ENCODE data around the gene ATP13A3.

- no peak for TF ChIP-seq CREB1 (IDR thresholded peaks at IDR 0.05)
- TF ChIP-seq CREB1 (CRISPR knock-in tag; IDR thresholded peaks at IDR 0.05), result no peak
- TF ChIP-seq HNRNPH1 (optimal IDR thresholded peaks at IDR 0.05; ENCODE audit: low read depth, low read length), result no peak
- no peak for TF ChIP-seq ELK1 (CRISPR knock-in tag; IDR thresholded peaks at IDR 0.05)
- no peak for TF ChIP-seq FOXJ2 (tag; IDR thresholded peaks at IDR 0.05)
- no peak for TF ChIP-seq BRCA1 (IDR thresholded peaks at IDR 0.05)
- no peak for TF ChIP-seq BRCA1 (CRISPR knock-in tag; IDR thresholded peaks at IDR 0.05)
- no peak for TF ChIP-seq LARP7 (IDR thresholded peaks at IDR 0.05)
- TF ChIP-seq CBFB (CRISPR knock-in tag; IDR thresholded peaks at IDR 0.05), result no peak
- no peak for TF ChIP-seq ZNF134 (CRISPR knock-in tag; conservative IDR thresholded peaks at IDR 0.05)
- no peak for TF ChIP-seq GTF2F1 (IDR thresholded peaks at IDR 0.05; ENCODE audit: low read depth, low read length)
- no peak for TF ChIP-seq CEBPB (tag; IDR thresholded peaks at IDR 0.05)
- TF ChIP-seq USF2 (CRISPR knock-in tag; IDR thresholded peaks at IDR 0.05), result no peak
- TF ChIP-seq MXI1 (IDR thresholded peaks at IDR 0.05; ENCODE audit: low read depth, low read length), result no peak
- TF ChIP-seq, protein P1, sequence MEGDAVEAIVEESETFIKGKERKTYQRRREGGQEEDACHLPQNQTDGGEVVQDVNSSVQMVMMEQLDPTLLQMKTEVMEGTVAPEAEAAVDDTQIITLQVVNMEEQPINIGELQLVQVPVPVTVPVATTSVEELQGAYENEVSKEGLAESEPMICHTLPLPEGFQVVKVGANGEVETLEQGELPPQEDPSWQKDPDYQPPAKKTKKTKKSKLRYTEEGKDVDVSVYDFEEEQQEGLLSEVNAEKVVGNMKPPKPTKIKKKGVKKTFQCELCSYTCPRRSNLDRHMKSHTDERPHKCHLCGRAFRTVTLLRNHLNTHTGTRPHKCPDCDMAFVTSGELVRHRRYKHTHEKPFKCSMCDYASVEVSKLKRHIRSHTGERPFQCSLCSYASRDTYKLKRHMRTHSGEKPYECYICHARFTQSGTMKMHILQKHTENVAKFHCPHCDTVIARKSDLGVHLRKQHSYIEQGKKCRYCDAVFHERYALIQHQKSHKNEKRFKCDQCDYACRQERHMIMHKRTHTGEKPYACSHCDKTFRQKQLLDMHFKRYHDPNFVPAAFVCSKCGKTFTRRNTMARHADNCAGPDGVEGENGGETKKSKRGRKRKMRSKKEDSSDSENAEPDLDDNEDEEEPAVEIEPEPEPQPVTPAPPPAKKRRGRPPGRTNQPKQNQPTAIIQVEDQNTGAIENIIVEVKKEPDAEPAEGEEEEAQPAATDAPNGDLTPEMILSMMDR (IDR thresholded peaks at IDR 0.05 in 2 of 3, conservative IDR thresholded peaks at IDR 0.05 in 1 of 3; ENCODE audit: insufficient read depth in 2 of 3, low read depth in 1 of 3, low read length in 3 of 3), result no peak
These were observed 94.2 kb downstream of the ATP13A3 start for GRCh38 chr3:194392576-194392975.
